Activated CD4-positive, alpha-beta T cell treated with anti-CD3 and anti-CD28 coated beads, Interleukin-10, Interleukin-2, amounts not matched to agents 100 ng/mL and 50 ng/mL, durations not matched to agents 16 hours and 8 hours (primary cell): Measurements from ENCODE around the gene PARD3B.
"Not testable (repeated sequence)": the region's sequence is repeated elsewhere in the genome, so short reads cannot be mapped to it uniquely, and the experiment has no call there.

Experiments
- DNase-seq: peaks from one replicate; pipeline ENCODE4 v3.0.0-alpha.2; 2020

Gene PARD3B

GRCh38 chr2:205460217-205460616 lies 914.9 kb downstream of the PARD3B start:
- DNase-seq = no peak

GRCh38 chr2:205461169-205461568 lies 915.9 kb downstream of the PARD3B start:
- DNase-seq = peak; percentile 24

- peak; percentile 72 for DNase-seq
Measured at GRCh38 chr2:205461678-205462665, 916.7 kb downstream of the PARD3B start.

- peak; percentile 13 for DNase-seq
Measured at GRCh38 chr2:205462681-205463345, 917.5 kb downstream of the PARD3B start.

- no peak for DNase-seq
Measured at GRCh38 chr2:205463466-205464025, 918.3 kb downstream of the PARD3B start.

GRCh38 chr2:205464681-205465080 lies 919.4 kb downstream of the PARD3B start:
- no peak for DNase-seq

GRCh38 chr2:205465791-205466190 lies 920.5 kb downstream of the PARD3B start:
- no peak for DNase-seq

GRCh38 chr2:205471776-205472175 lies 926.5 kb downstream of the PARD3B start:
- no peak for DNase-seq

- peak; percentile 77 for DNase-seq
Measured at GRCh38 chr2:205473791-205474190, 928.5 kb downstream of the PARD3B start.

- peak; percentile 45 for DNase-seq
Measured at GRCh38 chr2:205474741-205475415, 929.6 kb downstream of the PARD3B start.

- DNase-seq = no peak
Measured at GRCh38 chr2:205475416-205475768, 930.1 kb downstream of the PARD3B start.

- no peak for DNase-seq
Measured at GRCh38 chr2:205477016-205477705, 931.9 kb downstream of the PARD3B start.

GRCh38 chr2:205481861-205482260 lies 936.6 kb downstream of the PARD3B start:
- no peak for DNase-seq

GRCh38 chr2:205482399-205483081 lies 937.3 kb downstream of the PARD3B start:
- no peak for DNase-seq

GRCh38 chr2:205483095-205483494 lies 937.8 kb downstream of the PARD3B start:
- no peak for DNase-seq

- DNase-seq = no peak
Measured at GRCh38 chr2:205484215-205484614, 938.9 kb downstream of the PARD3B start.

- DNase-seq = no peak
Measured at GRCh38 chr2:205484764-205485163, 939.5 kb downstream of the PARD3B start.

- DNase-seq = not testable (repeated sequence)
Measured at GRCh38 chr2:205493528-205493927, 948.3 kb downstream of the PARD3B start.

GRCh38 chr2:205494537-205495235 lies 949.4 kb downstream of the PARD3B start:
- no peak for DNase-seq

GRCh38 chr2:205495819-205496218 lies 950.5 kb downstream of the PARD3B start:
- no peak for DNase-seq

GRCh38 chr2:205496370-205496769 lies 951.1 kb downstream of the PARD3B start:
- no peak for DNase-seq
